GM21529 (cell line): ENCODE data around the gene RFC4.
"Not testable (repeated sequence)": the region's sequence is repeated elsewhere in the genome, so short reads cannot be mapped to it uniquely, and the experiment has no call there.

Source experiments
- ATAC-seq: cut with Tn5 transposase; IDR thresholded peaks from one replicate; pipeline ENCODE4 v1.9.1; 2021; ENCODE audit not compliant: unreplicated experiment

RFC4 gene

DNA sequence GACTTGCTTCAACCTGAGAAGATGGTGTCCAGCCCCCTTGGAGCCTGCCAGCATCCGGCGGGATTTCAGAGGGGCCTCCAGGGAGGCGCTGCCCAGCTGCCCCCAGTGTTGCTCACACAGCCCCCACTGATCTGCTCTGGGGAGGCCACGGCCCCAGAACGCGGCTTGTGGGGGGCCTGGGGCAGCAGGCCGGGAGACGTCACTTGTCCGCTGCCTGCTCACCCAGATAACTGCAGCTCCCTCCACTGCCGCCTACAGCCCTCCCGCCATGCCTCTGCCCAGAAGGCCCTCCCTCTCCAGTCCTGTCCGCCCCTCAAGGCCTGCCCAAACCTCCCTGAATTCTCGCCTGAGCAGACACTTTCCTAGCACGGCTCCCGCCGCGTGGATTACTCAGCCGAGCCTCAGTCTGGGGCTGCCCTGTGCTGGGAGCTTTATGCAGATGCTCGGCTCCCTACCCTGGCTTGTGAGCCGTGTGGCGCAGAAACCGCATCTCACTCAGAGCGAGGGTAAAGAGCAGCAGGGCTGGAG, 19.1 kb upstream of the RFC4 start:
- no peak for ATAC-seq

DNA sequence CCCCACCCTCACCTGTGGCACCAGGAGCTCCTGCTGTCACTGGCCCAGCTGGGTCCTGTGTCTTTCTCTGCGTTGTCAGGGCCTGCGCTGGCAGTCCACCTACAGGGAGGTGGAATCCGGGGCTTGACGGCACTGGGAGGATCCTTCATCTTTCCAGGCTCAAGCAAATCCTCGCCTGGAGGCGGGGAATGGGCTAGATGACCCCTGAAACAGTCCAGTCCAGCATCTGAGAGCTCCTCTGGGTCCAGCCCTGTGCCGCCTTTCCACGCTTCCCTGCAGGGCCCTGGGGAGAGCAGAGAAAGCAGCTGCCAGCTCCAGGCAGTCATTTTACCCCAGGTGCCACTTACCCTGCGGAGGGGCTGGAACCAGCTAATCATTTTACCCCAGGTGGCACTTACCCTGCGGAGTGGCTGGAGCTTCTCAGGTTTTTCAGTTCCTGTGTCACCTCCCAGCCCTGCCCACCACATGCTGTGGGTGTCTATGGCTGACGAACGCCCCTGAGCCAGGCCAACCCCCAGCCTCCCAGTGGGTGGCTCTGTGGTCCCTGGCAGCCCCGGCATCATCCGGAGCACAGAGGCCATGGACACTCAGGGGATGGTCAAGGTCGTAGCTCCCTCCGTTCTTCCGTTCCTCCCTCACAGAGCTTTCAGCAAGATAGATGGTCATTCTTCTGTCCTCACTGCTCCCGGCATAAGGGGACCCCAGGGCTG, 18.3 kb upstream of the RFC4 start:
- ATAC-seq: no peak

DNA sequence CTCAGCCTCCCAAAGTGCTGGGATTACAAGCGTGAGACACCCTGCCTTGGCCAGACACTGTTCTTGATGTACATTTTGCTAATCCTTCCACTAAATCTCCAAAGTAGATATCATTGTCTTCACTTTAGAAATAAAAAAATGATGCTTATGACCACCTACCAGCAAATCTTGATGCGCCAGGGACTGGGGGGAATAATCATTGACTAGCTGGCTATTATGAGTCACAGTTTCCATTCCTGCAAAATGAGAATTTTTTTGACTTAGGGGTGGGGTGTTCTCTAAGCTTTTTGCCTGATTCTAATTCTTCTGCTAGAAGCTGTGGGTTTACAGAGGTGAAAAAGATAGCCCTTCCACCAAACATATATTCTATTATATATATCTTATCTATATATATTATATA, 17.1 kb upstream of the RFC4 start:
- no peak for ATAC-seq

DNA sequence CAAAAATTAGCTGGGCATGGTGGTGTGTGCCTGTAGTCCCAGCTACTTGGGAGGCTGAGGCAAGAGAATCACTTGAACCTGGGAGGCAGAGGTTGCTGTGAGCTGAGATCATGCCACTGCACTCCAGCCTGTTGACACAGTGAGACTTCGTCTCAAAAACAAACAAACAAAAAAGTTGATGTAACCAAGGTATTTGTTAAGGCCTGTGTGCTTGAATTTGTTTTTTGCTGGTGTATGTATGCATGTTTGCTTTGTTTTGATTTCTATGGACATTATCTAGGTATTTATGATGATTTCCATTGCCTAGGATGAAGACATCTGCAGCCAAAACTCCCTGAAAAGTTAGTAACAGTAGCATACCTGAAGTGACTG, 16.1 kb upstream of the RFC4 start:
- ATAC-seq: not testable (repeated sequence)

DNA sequence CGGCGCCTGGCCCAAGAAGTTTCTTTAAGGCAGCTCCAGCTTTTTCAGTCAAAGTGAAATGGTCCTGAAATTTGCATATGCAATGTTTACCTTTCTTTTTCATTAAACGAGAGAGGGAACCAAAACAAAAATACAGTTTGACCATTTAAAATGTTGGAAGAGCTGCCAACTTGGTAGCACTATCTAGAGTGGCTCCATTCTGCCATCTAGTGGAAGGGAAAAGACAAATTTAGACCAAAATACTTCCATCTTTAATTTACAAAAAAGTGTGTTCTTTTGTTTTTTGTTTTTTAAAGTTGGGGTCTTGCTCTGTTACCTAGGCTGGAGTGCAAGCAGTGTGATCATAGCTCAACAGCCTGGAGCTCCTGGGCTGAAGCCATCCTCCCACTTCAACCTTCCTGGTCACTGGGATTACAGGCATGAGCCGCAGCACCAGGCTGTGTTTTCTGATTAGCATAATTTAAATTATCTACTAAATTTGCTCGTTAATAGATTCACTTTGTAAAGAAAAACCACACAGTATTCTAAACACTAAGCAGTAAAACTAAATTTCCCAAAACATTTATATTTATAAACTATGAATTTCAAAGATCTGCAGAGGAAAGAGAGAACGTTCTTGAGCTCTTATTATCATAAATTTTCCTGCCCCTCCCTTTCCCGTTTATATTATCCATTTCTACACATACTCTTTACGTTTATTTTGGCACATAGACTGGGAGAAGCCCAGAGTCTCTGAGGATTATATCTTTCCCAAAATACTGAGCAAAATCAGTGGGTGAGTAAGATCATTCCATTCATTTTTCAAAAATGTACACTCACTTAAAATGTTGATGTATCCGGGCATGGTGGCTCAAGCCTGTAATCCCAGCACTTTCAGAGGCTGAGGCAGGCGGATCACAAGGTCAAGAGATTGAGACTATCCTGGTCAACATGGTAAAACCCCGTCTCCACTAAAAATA, 15.4 kb upstream of the RFC4 start:
- ATAC-seq: no peak

DNA sequence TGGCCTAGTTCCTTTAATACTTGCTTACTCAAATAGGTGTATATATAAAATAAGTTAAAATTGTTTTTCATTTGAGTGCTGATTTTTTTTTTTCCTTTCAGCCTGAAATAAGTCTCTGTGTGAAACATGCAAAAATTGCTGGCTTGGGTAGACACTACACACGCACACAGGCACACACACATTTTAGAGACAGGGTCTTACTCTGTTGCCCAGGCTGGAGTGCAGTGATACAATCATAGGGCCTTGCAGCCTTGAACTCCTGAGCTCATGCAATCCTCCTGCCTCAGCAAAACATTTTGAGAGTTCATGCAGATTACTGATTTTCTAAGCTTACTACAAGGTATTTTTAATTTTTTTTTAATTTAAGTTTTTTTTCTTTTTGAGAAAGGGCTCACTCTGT, 12.7 kb upstream of the RFC4 start:
- ATAC-seq: no peak

DNA sequence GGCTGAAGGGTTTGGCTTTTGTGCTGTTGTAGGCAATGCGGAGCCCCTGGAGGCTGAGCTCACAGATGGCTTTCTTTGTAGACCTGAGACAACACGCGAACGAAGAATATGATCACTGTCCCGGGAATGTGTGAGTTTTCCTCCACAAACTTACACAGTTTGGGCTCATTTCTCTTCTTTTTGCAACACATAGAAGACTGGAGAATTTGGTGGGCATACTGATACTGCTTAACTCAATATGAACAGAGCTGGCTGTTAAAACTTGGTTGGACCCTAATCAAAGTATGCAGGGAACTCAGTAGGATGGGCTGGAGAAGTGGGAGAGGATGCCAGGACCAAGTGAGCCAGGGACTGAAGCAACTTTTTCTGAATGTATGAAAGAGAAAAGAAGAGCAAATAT, 12.2 kb upstream of the RFC4 start:
- no peak for ATAC-seq

DNA sequence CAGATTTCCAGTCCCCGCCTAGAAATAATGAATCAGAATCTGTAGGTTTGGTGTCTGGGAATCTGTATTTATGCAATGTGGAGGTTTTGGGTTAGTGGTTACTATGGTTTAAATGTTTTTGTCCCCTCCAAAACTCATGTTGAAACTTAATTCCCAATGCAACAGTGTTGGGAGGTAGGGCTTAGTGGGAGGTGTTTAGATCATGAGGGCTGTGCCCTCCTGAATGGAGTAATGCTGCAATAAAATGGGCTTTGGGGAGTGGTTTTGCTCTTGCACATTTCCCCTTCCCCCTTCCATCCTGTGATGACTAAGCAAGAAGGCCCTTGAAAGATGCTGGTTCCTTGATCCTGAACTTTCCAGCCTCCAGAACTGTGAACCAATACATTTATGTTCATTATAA, 9.2 kb upstream of the RFC4 start:
- no peak for ATAC-seq

DNA sequence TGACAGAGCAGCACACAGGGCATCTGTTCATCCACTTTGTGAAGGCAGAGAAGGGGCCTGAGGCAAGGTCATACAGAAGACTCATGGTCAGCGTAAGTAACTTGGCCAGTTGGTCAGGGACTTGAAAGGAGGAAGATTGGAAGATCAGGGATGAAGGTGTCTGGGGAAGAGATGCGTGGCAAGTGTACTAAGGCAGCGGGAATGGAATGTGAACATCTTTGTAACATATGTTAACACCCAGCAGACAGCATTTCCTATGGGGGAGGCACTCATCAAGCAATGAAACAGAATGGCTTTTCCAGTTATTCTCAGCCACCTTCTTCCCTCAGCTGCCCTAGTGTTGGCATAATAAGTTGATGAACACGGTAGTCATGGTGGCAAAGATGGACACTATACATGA, 7.8 kb upstream of the RFC4 start:
- no peak for ATAC-seq

DNA sequence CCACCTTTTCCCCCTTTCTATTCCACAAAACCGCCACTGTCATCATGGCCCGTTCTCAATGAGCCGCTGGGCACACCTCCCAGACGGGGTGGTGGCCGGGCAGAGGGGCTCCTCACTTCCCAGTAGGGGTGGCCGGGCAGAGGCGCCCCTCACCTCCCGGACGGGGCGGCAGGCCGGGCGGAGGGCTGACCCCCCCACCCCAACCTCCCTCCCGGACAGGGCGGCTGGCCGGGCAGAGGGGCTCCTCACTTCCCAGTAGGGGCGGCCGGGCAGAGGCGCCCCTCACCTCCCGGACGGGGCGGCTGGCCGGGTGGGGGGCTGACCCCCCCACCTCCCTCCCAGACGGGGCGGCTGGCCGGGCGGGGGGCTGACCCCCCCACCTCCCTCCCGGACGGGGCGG, 5.0 kb upstream of the RFC4 start:
- ATAC-seq: not testable (repeated sequence)

DNA sequence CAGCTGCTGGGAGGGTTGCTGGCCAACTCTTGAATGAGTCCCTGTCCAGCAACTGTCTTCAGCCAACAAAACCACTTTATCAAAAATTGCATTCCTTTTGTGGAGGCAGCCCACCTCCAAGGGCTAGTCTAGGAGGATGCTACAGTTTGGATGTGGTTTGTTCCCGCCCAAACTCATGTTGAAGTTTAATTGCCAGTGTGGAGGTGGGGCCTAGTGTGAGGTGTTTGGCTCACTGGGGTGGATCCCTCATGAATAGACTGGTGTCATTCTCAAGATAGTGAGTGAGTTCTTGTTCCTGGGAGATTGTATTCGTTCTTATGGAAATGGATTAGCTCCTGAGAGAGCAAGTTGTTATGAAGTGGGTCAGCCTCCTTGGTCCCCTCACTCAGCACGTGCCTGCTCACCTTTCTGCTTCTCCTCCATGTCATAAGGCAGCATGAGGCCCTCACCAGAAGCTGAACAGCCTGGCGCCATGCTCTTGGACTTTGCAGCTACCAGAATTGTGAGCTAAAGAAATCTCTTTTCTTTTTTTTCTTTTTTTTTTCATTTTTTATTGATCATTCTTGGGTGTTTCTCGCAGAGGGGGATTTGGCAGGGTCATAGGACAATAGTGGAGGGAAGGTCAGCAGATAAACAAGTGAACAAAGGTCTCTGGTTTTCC, 4.2 kb upstream of the RFC4 start:
- ATAC-seq: no peak

DNA sequence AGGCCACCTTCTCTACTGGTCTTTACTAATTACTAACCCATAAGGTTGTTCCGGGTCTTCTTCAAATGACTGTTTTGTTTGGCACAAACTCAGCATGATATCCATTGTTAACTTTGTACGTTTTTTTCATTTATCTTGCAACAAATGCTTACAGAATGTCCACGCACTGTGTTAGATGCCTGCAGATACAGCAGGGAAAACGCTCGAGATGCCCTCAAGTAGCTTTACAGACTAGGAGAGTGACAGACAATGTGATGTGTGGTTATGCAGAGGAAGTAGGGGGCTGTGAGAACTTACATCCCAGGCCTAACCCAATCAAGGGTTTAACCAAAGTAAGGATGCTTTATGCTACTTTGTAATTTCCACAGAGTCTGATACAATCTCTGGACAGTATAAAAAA, 949 bp upstream of the RFC4 start:
- no peak for ATAC-seq

DNA sequence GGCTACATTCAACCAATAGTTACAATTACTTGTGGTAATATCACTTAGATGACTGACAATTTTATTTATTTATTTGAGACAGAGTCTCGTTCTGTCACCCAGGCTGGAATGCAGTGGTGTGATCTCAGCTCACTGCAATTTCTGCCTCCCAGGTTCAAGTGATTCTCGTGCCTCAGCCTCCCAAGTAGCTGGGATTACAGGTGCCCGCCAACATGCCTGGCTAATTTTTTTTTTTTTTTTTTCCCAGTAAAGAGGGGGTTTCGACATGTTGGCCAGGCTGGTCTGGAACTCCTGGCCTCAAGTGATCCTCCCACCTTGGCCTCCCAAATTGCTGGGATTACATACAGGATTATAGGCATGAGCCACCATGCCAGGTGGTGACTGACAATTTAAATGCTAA, 2.8 kb downstream of the RFC4 start:
- ATAC-seq: not testable (repeated sequence)

DNA sequence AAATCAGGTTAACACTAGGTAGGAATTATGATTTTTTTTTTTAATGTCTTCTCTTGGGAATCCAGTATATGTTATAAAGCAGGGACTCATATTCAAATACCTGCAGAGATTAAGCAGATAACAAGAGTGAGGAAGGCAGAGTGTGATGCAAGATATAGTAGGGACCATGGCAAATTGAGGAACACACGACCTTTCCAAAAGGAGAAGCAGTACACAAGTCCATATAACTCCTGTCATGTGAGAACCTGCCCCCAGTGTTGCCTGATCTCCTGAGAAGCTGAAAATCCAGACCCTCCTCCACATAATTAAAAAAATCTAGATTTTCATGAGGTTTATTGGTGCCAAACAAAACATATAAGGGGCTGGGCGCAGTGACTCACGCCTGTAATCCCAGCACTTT, 3.6 kb downstream of the RFC4 start:
- ATAC-seq: no peak

DNA sequence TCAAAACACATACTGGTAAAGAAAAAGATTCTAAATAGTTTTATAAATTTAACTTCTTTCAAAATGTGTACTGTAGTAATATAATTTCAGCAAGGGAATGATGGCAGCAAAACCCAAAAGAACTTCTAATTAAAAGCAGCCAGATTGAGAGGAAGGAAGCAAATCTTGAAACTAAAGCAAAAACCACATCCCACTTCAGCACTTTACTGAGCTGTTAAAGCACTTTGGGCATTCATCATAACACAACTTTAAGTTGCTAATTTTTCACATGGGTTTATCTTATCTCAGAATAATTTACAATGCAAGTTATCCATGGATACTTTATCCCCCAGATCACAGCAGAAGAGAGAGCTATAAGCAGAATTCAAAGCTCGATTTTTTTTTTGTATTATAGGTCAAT, 6.0 kb downstream of the RFC4 start:
- no peak for ATAC-seq

DNA sequence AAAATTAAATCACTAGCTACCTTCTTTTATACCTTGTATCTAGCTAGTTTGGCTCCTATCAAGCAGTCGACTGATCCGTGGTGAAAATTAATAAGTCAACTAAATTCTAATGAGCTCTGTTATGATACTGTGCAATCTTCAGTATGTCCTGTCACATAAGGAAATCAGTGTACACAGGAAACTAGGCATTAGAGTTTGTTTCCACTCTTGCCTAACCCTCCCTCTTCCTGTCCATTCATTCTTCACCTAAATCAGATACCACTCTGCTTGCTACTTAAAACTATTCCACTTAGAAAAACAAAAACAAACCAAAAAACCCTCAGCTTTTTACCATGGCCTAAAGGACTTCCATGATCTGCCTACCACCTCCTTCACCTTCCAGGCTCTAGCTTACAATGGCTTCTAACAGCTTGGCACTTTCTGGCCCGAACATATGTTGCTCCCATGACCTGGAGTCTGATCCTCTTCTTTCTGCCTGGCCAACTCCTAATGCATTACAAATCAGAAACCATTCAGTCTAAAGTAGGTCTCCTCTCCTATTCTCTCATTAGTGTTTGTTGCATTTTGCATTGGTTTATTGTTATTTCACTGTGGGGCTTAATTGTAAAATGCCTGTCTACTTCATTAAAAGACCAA, 7.9 kb downstream of the RFC4 start:
- no peak for ATAC-seq

DNA sequence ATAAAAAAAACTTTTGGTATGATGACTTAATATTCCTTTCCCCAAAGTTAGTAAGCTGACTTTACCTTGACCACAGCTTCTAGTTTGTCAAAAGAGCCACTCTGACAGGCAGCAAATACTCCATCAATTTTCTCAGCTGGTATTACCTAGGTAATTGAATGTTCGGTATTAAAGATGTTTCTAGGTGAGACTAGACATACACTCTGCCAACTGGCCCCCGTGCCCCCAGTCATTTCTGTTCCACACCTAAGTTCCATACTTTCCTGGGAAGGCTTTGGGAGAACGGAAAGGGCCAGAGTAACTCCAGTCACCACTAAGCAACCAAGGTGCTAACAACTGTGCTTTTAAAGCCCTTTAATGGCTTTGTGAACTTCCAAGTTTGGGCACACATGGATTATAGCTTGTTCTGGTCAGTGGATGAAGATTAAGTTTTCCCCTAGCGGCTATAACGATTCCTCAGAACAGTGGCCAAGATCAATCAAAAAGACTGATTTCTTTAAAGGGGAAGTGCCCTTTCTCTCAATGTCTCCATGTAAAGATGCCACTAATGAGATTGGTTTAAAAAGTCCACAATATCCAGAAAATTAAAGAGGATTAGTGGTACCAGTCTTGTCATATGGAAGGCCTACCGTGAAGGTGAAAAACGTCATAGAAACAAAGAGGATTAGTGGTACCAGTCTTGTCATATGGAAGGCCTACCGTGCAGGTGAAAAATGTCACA, 15.9 kb downstream of the RFC4 start:
- no peak for ATAC-seq

DNA sequence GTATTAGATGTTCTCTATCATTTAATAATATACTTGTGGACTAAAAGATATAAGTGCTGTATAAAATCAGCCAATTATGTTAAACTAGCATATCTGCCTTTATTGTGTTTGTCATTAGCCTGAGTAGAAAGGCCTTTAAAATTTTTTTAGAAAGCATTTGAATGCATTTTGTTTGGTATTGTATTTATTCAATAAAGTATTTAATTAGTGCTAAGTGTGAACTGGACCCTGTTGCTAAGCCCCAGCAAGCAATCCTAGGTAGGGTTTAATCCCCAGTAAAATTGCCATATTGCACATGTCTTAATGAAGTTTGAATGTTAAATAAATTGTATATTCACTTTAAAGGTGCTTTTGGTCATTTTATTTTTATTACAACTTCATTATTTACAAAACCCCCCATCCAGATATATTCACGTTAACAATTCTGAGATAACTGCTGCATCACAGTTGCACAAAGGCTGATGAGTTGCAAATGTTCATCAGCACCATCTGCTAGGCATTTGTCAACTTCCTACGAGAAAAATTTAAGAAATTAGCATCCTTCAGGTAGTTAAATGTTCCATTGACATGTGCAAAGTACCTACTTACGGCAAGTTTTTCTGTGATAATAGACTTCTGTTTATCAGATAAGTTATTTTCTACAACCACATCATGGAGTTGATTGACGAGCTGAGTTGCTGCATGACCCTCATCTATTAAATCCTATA, 16.6 kb downstream of the RFC4 start:
- ATAC-seq: no peak

DNA sequence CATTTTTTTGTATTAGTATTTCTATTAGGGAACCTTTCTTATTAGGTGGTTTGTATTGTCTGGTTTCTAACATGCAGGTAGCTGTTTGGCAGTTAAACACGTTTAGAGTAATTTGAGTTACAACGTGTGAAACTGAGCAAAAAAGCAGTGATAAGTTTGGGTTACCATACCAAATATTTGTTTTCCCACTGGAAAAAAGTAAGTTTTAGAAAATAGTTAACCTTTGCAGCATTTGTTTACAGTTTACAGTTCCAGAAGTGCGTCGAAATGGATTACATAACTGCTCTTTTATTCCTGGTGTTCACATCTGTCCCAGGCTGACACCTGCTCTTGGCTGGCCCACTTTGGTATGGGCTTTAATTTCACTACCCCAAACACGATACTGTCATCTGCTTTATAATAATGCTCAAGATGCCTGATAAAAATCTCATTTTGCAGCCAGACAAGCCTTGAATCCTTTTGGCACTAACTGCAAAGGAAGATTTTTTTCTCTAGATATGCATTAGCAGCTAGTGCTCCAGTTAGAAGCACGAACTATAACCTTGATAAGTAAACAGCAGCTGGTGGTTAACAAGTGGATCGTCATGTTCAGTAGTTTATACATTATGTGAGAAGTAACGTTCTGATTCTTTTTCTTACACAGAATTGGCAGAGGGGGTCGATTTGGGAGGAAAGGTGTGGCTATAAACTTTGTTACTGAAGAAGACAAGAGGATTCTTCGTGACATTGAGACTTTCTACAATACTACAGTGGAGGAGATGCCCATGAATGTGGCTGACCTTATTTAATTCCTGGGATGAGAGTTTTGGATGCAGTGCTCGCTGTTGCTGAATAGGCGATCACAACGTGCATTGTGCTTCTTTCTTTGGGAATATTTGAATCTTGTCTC, 17.6 kb downstream of the RFC4 start:
- no peak for ATAC-seq
